ENCODE measurements around the gene RAD51B. TPM values are rescaled to one million over a fixed set of nuclear protein-coding genes. Genes with fewer than 3 reads are reported as not detected.

The RAD51B gene
- total and polyA plus RNA-seq, 7 donors = 2.4 to 24.4 (median 7.1) TPM

DNA sequence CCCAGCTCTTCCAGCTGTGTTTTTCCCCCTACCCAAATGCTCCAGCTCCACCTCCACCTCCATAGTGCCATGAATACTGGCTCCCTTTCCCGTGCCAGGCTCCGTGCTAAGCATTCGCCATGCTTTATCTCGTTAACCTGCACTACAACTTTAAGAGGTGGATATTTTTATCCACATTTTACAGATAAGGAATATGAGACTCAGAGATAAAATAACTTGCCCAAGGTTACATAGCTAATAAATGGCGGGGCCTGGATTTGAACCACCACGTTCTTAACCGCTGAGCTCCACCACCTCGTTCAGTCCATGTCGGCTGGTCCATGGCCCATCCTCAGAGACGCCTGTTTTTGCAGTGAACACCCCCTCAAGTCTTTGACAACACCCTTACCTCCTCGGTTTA is 858.3 kb downstream of the RAD51B start:
- no peak overlapping the region for H3K27ac ChIP-seq
- intact Hi-C loops (cut with DNase I) = no loop called here
- no peaks in the 10 kb centered on the region for H3K36me3 ChIP-seq
- H3K4me3 ChIP-seq = no peak overlapping the region
- no peak for TF ChIP-seq EP300 (IDR thresholded peaks at IDR 0.05)
- no peak for TF ChIP-seq POLR2AphosphoS5 (IDR thresholded peaks at IDR 0.05)
- TF ChIP-seq CTCF (IDR thresholded peaks at IDR 0.05) = no peak
- no peak for TF ChIP-seq POLR2A (IDR thresholded peaks at IDR 0.05)
- peaks cover 0 to 27% (median 22%) of the 10 kb centered on the region in 4 donors for H3K4me1 ChIP-seq
- WGBS, 2 donors = 92 to 95% methylated on average over 11 of the region's 11 CpGs
- no peaks in the 10 kb centered on the region for H3K9me3 ChIP-seq
- peak; percentile 27 for DNase-seq
- no peaks in the 10 kb centered on the region for H3K27me3 ChIP-seq

- Histone ChIP-seq H3K4me3 (no peak overlapping the region), H3K4me1 (peaks cover 0 to 29% (median 26%) of the 10 kb centered on the region in 4 donors), H3K27ac (no peak overlapping the region), H3K27me3 (no peaks in the 10 kb centered on the region), H3K36me3 (no peaks in the 10 kb centered on the region), H3K9me3 (no peaks in the 10 kb centered on the region)
- TF ChIP-seq POLR2A (IDR thresholded peaks at IDR 0.05) (no peak), EP300 (IDR thresholded peaks at IDR 0.05) (no peak), CTCF (IDR thresholded peaks at IDR 0.05) (no peak), POLR2AphosphoS5 (IDR thresholded peaks at IDR 0.05) (no peak)
- intact Hi-C loops (cut with DNase I) = no loop called here
- peak; percentile 36 for DNase-seq
- 92 to 94% methylated on average over 1 of the region's 1 CpG for WGBS, 2 donors
Measured at GRCh38 chr14:68678471-68678870, 858.9 kb downstream of the RAD51B start.

DNA sequence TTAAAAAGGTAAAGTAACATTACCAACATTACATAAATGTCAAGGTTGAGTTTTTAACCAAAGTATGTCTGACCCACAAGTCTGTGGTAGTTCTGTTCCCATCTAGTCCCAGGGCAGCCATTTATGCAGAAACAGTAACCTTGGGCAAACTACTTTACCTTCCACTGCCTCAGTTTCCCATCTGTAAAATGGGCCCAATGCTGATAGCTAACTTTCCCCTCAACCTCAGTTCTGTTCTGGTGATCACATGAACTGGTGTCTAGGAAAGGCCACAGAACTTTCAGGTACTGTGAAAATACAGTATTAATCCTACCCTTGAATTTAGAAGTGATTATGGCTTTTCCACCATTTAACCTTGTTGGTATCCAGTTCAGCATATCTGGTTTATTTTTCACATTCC is 859.7 kb downstream of the RAD51B start:
- no peak for DNase-seq
- peak overlapping the region in 1 of 4 donors; percentile 75 for H3K27ac ChIP-seq
- H3K4me1 ChIP-seq = peaks cover 0 to 37% (median 34%) of the 10 kb centered on the region in 4 donors

DNA sequence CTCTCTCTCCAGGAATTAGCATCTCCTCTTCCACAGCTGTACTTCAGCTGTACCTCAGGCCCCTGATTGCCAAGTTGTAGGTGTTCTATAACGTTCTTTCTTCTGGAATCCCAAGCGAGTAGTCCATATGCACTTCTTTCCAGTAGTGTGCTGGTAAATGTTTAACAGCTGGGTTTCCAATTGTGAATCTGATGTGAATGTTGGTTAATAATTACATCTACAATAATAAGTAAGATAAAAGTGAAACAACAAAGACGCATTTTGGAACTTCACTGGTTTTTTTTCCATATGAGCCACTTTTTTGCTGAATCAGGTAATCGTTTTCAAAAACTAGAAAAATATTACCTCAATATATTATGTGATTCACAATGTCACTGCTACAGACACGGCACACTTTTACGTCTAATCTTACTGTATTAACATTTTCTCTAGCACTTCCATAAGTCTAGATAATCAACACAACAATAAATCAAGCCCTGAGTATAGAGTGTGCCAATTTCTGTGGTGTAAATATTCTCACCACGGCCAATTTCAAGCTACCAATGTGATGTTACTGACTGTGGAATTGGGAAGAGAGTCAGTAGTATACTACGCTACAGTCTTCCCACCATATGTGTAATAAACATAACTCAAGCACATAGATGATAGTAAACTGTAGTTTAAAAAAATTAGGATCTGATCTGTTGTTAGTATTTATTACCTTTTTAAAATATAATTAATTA is 860.3 kb downstream of the RAD51B start:
- DNase-seq = no peak
- intact Hi-C loops (cut with DNase I) = no loop called here
- Histone ChIP-seq H3K9me3 (no peaks in the 10 kb centered on the region), H3K27me3 (no peaks in the 10 kb centered on the region), H3K4me1 (peaks cover 0 to 43% (median 36%) of the 10 kb centered on the region in 4 donors), H3K4me3 (no peak overlapping the region), H3K27ac (peak overlapping the region in 2 of 4 donors; percentile 75 to 80), H3K36me3 (no peaks in the 10 kb centered on the region)
- WGBS, 2 donors = 36 to 69% methylated on average over 8 of the region's 8 CpGs
- no peak for TF ChIP-seq POLR2A (IDR thresholded peaks at IDR 0.05)
- TF ChIP-seq CTCF (IDR thresholded peaks at IDR 0.05) = no peak
- peak in 1 of 4 donors; percentile 1 for TF ChIP-seq POLR2AphosphoS5 (IDR thresholded peaks at IDR 0.05)
- TF ChIP-seq EP300 (IDR thresholded peaks at IDR 0.05) = no peak

More for the DNA sequence above, 859.7 kb downstream of the RAD51B start:
- intact Hi-C loops (cut with DNase I) = no loop called here
- Histone ChIP-seq H3K36me3 (no peaks in the 10 kb centered on the region), H3K27me3 (no peaks in the 10 kb centered on the region), H3K4me3 (no peak overlapping the region), H3K9me3 (no peaks in the 10 kb centered on the region)
- TF ChIP-seq POLR2AphosphoS5 (IDR thresholded peaks at IDR 0.05) (no peak), CTCF (IDR thresholded peaks at IDR 0.05) (no peak), EP300 (IDR thresholded peaks at IDR 0.05) (no peak), POLR2A (IDR thresholded peaks at IDR 0.05) (no peak)
